Fibroblast of skin of right quadriceps (primary cell): ENCODE data around the gene TUBGCP6.
A peak's percentile ranks its signal among the peaks of the same experiment; 100 is the strongest.

Experiments used
- DNase-seq: peaks from one replicate; pipeline ENCODE4 v3.0.0-alpha.2; 2013

TUBGCP6 gene

DNA sequence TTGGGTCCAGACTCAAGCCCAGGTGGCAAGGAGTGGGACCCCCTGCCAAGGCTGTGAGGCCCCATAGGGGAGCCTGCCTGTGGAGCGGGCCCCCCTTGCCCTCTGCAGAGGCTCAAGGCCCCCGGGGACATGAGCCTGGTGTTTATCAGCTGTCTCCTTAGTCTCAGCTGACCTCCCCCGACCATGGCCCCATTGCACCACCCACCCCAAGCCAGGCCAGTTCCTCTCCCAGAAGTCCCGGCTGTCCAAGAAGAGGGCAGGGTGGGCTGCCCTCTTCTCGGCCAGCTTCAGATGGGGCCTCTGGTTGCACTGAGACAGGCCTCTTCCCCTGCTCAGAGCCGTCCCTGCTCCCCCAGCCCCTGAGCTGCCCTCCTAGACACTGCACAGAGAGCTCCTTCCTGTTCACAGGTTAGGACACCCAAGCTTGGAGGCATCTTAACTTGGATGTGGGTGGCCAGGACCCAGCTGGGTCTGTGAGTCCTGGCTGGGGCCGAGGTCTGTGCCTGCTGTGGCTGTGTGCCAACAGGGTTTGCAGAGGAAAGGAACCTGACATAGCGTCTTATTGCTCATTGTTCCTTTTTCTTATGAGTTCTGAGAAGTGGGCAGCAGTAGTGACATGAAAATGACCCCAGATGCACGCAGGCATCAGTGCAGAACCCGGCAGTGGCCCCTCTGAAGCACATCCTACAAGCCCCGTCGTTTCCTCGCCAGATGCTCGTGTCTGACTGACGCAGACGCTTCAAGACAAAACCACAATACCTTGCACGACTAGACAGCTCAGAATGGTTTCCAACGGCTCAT is 53.7 kb downstream of the TUBGCP6 start:
- DNase-seq, result peak; percentile 44

GRCh38 chr22:50190182-50190940 is 54.5 kb downstream of the TUBGCP6 start:
- DNase-seq, result peak; percentile 30

GRCh38 chr22:50189849-50190181 is 55.0 kb downstream of the TUBGCP6 start:
- no peak for DNase-seq

DNA sequence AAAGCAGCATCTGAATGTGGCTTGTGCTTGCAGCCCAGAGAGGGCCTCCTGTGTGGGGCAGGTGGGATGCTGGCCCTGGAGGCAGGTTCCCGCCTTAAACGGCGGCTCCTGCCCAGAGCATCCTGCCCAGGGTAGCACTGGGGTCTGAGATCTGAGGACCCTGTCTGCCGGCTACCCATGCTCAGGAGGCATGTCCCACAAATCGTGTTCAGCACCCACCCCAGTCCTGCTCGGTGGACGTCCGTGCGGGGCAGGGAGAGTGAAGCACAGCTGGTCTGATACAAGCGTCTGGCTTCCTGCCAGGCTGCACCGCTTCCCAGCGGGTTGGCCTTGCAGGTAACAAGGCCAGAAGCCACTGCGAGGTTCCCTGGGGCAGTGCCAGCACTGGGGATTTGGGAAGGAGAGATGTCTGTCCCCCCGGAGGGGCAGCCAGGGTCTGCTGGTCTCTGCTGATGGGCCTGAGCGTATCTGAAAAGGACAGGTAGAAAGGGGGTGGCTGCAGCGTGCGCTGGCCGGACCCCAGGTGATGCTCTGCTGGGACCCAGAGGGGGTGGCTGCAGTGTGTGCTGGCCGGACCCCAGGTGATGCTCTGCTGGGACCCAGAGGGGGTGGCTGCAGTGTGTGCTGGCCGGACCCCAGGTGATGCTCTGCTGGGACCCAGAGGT is 55.5 kb downstream of the TUBGCP6 start:
- DNase-seq, result no peak

GRCh38 chr22:50188356-50188755 is 56.5 kb downstream of the TUBGCP6 start:
- no peak for DNase-seq

- DNase-seq, result peak; percentile 17
Measured at GRCh38 chr22:50186761-50187523, 57.9 kb downstream of the TUBGCP6 start.

GRCh38 chr22:50186181-50186714 is 58.6 kb downstream of the TUBGCP6 start:
- no peak for DNase-seq

- DNase-seq, result peak; percentile 91
Measured at GRCh38 chr22:50185375-50186087, 59.3 kb downstream of the TUBGCP6 start, which contains the start of gene TRABD. TRABD (plus strand) TSS chr22:50185913; CDS start chr22:50193061, 7,148 bp downstream.

DNA sequence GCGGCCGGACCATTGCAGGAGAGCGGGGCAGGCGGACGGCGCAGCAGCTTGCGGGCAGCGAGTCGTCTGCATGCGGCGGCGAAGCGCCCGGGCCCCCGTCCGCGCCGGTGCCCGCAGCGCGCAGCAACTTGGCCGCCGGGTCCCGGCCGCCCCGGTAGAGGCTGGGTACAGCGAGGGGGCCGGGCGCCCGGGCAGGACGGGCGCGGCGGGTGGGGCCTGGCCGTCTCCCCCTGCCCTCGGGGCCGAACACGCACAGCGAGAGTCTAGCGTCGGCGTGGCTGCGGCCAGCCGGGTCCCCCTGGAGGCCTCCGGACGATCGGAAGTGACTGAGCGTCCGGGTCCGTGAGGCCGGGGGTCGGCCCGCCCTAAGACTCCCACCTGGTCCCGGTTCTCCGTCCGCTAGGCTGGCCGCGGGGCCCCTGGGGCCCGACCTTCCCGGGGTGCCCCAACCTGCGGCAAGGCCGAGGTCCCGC is 59.9 kb downstream of the TUBGCP6 start:
- DNase-seq, result no peak

GRCh38 chr22:50184004-50184901 is 60.6 kb downstream of the TUBGCP6 start:
- DNase-seq, result peak; percentile 35

GRCh38 chr22:50183141-50183971 is 61.5 kb downstream of the TUBGCP6 start:
- no peak for DNase-seq

DNA sequence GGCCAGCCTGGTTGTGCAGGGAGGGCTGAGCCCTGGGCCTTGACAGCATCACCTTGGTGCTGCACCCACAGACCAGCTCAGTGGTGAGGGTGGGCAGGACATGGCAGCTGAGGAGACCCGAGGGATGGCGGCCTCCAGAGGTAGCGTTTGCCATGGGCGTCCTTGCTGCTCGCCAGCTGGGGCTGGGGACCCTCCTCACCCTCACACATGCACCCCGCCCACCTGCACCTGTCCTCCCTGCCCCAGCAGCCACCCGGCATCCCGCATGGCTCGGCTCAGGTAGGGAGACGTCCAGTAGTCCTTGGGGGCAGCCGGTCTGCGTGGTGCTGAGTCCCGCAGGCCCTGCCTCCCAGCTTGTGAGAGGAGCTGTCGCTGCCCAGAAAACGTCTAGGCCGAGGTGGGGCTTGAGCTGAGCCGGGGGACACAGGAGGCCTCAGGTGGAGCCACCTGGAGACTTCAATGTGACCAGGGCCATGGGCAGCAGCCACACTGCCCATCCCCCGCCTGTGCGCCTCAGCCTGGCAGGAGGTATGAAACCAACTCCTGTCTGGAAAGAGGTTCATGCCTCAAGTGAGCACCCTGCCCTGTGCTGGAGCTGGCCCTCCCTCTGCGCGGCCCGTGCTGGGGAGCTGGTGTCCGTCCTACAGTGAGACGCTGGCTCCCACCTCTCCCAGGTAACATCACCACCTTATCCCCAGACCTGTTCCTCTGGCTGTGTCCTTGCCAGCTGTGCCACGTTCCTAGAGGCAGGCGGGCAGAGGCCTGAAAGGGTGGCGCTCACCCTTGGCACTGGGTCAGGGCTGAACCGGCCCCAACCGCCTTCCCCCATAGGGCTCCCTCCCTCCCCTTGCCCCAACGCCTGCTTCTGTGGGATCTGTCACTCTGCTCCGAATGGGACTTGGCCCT is 62.4 kb downstream of the TUBGCP6 start:
- DNase-seq, result no peak

DNA sequence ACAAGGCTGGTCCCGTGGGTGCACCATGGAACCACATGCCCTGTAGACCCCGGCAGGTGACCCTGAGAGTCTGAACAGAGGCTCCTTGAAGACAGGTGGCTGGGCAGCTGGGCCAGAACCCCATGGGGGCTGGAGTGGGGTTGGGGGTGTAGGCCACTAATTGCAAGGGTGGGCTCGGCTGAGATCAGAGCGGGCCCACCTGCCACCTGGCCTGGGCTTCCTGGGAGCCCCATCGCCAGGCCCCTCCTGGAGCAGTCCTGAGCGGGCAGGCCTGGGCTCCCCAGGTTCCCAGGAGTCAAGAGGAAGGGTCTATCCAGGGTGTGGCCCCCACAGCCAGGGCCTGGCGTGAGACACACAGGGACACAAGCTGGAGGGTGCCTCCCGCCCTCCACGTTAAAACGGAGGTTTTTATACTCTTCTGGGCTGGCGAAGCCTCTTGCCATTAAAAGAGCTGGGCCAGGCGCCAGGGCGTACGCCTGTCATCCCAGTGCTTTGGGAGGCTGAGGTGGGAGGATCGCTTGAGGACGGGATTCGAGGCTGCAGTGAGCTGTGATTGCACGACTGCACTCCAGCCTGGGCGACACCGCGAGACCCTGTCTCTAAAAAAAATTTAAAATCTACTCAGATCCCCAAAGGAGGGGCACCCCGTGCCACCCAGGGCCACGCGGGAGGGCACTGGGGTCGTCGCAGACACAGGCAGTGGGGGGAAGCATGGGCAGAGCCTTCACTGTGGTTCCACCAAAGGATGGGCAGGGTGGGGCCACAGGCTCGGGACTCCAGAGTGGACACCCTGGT is 63.9 kb downstream of the TUBGCP6 start:
- DNase-seq, result no peak

DNA sequence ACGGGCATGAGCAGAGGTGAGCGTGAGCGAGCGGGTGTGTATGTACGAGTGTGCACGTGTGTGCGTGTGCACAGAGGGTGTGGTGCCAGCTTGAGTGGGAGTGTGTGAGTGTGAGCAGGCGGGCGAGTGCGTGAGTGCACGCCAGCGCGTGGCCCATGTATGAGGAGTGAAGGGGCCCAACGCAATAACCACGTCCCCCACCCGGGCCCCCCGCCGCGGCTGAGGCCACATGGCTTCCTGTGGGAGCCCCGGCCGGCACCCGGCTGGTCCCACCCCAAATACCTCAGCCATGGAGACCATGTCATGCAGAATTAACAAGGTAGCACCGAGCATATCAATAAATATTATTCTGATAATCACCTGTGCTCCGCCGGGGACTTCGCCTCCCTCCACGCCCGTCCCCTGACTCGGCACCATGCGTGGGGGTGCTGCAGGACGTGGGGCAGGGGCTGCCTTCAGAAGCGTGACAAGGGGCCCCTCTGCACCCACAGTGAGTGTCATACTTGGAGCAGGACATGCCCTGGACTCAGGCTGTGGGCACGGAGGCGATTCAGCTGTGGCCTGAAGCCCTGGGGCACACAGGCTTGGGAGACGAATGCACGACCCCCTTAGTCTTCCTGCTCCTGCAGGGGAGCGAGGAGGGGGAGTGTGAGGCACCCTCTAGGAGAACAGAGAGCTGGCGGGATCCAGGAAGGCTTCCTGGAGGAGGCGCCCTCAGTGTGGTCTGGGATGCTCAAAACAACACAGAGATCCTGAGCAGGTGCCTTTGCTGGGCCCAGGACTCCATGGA is 64.7 kb downstream of the TUBGCP6 start:
- no peak for DNase-seq

DNA sequence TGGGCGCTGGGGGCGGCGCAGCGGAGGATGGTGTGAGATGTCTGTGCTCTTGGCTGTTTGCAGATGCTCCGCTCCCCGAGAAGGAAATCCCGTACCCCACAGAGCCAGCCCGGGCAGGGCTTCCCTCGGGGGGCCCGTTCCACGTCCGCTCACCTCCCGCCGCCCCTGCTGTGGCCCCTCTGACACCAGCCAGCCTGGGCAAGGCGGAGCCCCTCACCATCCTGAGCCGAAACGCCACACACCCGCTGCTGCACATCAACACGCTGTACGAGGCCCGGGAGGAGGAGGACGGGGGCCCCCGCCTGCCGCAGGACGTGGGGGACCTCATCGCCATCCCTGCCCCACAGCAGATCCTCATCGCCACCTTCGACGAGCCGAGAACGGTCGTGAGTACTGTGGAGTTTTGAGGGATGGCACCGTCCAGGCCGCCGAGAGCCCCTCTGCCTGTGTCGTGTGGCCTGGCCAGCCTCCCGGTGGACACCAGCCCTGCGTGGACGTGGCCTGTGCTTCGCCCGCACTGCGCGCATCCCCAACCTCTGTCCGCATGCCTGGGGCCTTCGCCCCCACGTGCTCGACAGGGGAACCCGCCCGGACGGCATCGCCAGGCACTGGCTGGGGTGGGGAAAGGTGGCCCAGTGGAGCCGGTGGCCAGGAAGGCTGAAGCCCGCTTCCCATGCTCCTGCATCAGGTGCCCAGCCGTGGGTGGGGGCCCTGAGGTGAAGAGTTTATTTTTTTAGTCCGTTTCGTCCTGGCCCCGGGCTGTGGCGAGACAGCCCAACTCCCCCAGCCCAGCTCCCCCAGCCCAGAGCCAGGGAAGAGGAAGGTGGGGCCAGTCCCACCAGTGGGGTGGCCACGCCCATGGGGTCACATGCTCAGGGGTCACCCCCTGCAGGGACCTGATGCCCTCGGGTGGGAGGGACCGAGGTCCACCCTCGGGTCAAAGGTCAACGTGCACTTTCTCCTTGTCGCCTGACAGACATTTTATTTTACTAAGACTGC is 65.7 kb downstream of the TUBGCP6 start:
- no peak for DNase-seq

DNA sequence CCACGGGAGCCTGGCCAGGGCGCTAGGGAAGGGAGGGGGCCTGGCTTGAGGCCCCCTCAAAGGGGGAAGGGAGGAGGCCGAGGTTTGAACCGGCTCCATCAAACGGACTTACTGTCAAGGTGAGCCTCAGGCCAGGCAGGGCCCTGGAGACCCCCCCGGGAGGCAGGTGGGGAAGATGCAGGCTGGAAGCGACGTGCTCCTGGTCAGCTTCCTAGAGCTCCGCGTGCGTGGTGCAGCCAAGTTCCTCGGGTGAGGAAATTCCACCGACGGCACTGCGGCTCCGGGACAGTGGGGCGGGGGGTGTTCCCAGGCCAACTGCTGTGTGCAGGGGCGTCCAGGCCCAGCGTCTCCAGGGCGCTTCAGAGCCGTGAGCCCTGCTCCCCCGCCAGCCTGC is 66.4 kb downstream of the TUBGCP6 start:
- DNase-seq, result no peak
